Loucy (cell line): ENCODE data around the gene CTNND2.

ENCODE experiments used
- EZH2phosphoT487 ChIP-seq: fragments of 200-600 bp; IDR thresholded peaks from 2 replicates; pipeline ENCODE4 v1.6.1; 2018; ENCODE audit warnings: antibody characterized with exemption, mild to moderate bottlenecking, moderate library complexity, borderline replicate concordance
- TF ChIP-seq, protein P1 (sequence below): fragments of 200-600 bp; sonication (generic); conservative IDR thresholded peaks from 2 replicates; pipeline ENCODE4 v1.5.1; 2014; ENCODE audit warnings: mild to moderate bottlenecking, antibody characterized with exemption, low read length

DNA sequence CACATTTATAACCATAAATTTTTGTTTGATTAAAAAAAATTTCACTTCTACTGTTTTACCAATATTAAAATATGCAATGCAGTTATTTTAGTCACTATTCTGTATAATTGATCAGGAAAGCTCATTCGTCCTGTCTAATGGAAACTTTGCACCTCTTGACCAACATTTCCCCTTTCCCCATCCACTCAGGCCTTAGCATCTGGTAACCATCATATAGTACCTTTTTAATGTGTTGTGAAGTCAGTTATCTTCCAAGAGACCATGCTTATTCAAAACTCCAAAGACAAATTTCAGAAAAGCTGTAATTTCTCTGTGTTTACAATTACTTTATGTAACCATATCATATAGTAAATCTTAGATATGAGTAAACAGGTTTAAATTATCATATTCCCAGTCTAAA lies 145.9 kb downstream of the CTNND2 start:
- TF ChIP-seq, protein P1, sequence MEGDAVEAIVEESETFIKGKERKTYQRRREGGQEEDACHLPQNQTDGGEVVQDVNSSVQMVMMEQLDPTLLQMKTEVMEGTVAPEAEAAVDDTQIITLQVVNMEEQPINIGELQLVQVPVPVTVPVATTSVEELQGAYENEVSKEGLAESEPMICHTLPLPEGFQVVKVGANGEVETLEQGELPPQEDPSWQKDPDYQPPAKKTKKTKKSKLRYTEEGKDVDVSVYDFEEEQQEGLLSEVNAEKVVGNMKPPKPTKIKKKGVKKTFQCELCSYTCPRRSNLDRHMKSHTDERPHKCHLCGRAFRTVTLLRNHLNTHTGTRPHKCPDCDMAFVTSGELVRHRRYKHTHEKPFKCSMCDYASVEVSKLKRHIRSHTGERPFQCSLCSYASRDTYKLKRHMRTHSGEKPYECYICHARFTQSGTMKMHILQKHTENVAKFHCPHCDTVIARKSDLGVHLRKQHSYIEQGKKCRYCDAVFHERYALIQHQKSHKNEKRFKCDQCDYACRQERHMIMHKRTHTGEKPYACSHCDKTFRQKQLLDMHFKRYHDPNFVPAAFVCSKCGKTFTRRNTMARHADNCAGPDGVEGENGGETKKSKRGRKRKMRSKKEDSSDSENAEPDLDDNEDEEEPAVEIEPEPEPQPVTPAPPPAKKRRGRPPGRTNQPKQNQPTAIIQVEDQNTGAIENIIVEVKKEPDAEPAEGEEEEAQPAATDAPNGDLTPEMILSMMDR: no peak
- no peak for TF ChIP-seq EZH2phosphoT487
